DMS53 (cell line): Measurements from ENCODE around the gene CCM2.

Experiments used
- DNase-seq: peaks from one replicate; lab custom pipeline; 2025; lab: John Stamatoyannopoulos, UW

CCM2 gene

DNA sequence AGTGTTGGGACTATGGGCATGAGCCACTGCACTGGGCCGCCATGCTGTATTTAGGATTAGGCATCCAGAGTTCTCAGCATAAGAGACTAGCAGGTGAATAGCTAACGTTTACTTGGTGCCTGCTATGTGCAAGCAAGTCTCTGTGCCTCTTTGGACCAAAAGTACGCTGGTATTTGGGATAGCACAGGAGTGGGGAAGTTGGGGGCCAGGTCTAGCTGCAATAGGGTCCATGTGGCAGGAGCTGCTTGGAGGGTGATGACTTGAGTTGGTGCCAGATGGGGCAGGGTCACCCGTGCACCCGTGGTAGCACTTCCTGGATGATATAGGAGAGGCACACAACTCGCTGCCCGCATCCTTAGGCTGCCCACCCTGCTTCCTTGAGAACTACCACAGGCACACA, 66.4 kb downstream of the CCM2 start:
- DNase-seq = no peak

DNA sequence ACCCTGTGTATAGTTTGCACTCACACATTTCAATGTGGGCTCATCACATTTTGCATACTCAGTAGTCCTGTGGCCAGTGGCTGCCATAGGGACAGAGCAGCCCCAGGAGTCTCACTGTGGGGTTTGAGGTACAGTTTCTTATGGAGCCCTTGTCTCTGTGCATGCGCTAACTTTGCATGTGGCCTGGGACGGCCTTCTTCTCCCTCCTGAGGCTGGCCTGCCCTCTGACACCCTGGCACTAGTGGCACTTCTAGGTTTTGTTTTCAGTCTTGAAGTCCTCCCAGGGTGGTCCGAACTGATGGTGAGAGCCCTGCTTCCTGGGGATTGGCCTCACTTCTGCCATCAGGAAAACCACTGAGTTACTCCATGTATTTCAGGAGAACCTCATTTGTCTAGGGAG, 67.6 kb downstream of the CCM2 start:
- DNase-seq = no peak

DNA sequence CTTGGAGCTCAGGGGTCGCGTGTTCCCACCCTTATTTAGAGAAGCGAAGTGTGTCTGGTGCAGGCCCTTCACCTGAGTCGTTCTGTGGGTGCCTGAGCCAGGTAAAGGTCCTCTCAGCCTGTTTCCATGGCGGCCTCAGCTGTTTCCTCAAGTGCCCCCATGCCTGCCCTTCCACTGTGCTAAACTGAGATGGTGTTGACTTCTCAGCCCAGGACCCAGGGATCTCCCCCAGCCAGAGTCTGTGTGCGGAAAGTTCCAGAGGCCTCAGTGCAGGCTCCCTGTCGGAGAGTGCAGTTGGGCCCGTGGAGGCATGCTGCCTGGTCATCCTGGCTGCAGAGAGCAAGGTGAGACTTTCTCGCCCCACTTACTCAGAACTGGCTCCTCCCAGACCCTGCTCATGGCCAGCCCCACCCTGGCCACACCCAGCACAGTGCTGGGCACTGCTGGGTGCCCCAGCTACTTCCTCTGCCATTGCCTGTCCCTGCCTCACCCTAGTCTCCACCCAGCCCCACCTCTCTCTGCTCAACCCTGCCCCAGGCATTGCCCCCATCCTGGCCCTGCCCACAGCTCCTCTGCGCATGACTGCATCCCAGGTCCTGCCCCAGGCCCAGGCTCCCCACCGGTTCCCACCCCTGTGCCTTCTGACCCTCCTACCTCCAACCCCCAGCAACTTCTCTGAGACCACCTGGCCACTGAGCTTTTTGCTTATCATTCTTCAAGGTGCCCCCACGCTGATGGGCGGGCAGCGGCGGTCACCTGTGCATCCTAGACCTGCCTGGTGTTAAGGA, 68.4 kb downstream of the CCM2 start:
- DNase-seq = no peak

DNA sequence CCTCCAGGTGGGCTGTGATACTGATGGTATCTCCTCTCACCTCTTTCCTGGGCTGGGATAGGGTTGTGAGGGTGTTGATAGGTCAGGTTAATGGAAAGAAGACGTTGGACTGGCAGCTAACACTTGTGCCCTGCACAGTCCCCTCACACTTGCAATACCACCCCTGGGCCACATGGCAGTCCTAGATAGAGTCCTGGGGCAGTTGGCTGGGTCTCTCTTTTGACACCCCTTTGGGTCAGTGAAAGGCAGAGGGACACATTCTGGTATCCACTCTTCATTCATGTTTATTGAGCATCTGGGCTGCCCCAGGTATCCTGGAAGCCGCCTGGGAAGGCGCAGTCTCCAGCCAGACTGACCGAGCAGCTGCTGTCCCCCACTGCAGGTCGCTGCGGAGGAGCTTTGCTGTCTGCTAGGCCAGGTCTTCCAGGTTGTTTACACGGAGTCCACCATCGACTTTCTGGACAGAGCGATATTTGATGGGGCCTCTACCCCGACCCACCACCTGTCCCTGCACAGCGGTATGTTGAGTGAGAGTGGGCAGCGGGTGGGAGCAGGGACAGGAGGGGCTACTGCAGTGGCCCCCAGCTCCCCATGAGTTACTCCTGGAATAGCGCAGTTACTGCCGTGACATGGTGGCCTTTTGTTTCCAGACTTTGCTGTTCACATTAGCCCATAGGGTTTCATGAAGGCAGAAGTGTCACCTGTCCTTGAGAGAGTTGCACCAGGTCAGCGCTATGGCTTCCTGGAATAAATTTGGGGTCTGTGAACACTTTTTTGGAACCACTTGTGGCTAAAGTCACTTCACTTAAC, 69.6 kb downstream of the CCM2 start:
- DNase-seq = no peak

GRCh38 chr7:45070254-45070642, 70.2 kb downstream of the CCM2 start:
- DNase-seq = no peak

DNA sequence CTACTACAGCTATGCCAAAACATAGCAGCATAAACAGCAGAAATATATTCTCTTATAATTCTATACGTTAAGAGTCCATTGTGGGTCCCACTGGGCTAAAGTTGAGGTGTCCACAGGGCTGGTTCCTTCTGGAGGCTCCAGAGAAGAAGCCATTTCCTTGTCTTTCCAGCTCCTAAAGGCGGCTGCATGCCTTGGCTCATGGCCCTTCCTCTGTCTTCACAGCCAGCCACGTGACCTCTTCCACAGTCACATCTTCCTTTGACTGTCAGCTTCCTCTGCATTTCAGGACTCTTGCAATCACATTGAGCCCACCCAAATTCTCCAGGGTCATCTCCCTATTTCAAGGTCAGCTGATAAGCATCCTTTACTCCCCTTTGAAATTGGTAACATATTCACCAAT, 71.5 kb downstream of the CCM2 start:
- no peak for DNase-seq

DNA sequence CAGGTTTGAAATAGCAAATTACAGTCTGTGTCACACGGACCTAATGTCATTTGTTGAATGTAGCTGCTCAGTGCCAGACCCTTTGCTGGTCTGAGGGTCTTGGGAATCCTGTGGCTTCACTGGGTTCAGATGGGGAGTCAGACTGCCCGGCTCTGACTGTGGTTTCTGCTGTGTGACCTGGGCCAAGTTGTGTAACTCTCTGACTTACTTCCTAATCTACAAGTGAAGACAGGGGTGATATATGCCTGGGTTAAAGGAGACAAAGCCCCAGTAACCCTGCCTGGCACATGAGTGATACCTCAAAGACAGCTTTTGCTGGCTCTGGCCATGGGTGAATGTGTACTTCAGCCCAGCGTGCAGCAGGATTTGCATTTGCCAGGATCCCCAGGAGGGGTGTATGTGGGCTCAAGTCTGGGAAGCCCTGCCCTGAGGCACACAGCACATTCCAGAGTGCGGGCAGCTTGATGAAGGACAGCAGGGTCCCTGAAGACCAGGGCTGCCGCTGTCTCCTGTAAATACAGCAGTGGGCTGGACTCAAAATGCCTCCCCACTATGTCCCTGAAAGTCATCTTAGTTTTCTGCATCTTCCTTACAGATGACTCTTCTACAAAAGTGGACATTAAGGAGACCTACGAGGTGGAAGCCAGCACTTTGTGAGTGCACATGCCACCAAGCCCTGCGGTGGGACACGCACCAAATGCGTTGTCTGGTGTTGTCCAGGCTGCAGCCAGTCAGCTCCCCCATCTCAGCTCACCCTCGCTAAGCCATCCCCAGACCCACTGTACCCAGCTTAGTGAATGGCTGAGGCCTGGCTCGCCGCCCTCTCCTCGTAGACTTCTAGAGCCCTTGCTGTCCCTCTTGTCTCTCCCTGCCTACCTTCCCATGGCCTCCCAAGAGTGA, 72.4 kb downstream of the CCM2 start:
- no peak for DNase-seq

GRCh38 chr7:45073031-45073785, 73.2 kb downstream of the CCM2 start:
- no peak for DNase-seq

- DNase-seq = no peak
Measured at GRCh38 chr7:45073786-45074527, 74.0 kb downstream of the CCM2 start.

DNA sequence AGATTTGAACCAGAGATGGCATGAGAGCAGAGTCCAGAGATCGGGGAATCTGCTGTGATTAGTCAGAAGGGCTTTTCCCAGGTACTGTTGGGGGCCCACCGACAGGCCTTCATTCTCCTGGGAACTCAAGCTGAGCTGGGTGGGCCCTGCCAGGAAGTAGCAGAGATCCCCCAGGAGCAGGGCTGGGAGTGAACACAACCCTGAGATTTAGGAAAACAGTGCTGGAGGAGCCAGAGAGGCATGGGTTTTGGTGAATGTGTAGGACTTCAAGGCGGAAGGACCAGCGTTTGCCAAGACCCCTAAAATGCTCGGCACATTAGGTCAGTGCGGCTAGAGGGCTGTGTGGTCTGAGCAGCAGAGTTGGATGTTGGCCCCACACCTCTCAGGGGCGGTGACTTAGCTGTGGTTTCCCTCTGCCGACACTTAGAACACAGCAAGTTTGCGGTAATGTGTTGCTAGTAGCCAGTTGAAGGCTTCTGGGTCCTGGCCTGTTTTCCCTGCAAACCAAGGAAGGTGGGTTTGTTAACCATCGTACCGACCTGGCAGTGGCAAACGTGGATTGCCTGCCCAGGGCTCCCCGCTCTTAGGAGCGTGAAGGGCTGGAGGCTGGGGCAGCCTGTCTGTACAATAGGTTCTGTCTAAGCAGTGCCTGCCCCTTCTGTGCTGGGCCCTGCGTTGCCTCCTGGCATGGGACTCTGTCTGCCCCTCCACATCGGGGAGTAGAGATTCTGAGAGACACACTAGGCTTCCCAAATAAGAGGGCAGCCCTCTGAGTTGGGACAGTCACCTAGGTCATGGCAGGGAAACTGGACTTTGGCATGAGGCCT, 74.7 kb downstream of the CCM2 start:
- DNase-seq = no peak

DNA sequence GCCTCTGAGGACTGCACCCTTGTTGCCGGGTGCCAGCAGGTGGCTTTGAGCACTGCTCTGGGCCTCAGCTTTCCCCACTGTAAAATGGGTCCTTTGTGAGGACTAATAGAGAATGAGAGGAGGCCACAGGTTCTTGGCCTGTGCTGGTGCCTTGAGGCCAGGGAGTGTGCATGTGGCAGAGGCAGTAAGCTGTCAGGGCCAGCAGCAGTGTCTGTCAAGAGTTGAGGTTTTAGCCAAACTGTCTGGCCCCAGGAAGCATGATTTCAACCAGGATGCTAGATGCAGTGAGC, 75.3 kb downstream of the CCM2 start:
- no peak for DNase-seq

DNA sequence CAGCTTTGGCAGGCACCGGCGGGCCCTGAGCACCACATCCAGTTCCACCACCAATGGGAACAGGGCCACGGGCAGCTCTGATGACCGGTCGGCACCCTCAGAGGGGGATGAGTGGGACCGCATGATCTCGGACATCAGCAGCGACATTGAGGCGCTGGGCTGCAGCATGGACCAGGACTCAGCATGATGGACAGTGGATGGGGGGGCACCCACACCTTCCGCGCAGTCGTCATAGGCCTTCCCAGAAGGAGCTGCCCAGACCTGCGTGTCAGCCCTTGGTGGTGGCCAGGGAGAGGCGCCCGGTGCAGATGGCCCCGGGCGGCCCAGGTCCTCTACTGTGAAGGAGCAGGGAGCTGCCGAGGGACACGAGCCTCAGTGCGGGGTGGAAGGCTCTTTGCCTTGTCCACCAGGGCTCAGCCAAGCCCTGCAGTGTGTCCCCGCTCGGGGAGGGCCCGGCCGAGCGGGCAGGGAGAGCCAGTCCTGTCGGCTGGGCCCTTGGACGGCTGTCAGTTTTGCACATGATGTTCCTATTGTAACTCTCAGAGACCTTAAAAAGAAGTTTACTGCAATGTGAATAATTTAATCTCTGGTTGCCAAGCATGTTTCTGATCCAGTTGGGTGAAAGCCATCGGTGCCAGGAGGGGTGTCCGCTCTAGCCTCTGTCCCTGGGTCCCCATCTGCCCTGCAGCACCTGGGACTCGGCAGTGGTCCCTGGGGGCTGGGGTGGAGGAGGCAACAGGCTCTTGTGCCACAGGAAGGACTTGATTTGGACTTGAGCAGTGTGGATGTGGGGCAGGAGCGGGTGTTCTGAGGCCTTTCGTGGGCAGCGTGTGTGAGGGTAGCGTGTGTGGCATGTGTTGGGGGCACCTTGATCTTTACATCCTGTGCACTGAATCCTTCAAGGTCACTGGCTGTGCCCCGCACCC, 76.1 kb downstream of the CCM2 start:
- no peak for DNase-seq

GRCh38 chr7:45076946-45077345, 76.9 kb downstream of the CCM2 start:
- no peak for DNase-seq

- no peak for DNase-seq
Measured at GRCh38 chr7:45077579-45077978, 77.6 kb downstream of the CCM2 start.

- no peak for DNase-seq
Measured at GRCh38 chr7:45078125-45078681, 78.2 kb downstream of the CCM2 start.

DNA sequence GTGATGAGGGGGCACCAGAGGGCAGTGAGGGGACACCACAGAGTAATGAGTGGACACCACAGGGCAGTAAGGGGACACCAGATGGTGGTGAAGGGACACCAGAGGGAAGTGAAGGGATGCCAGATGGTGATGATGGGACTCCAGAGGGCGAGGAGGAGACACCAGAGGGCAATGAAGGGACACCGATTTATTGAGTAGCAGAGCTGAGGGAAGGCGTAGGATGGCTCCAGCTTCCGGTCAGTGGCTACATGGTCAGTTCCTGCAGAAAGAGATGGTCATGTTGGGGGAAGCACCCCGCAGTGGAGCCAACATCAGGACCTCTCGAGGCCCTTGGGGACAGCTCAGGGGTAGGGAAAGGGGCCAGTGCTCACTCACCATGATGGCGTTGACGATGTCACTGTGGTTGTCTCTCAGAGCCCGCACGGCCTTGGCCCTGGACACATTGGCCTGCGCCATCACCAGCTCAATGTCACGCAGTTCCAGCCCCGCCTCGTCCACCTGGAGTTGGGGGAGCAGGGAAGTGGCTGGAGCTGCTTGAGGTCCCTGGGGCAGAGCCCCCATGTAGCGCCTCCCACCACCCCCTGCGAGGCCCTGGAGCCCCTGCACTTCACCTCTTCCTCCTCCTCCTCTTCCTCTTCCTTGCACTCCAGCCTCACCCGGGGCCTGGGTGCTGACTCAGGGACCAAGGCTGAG, 80.4 kb downstream of the CCM2 start:
- peak; percentile 34 for DNase-seq

DNA sequence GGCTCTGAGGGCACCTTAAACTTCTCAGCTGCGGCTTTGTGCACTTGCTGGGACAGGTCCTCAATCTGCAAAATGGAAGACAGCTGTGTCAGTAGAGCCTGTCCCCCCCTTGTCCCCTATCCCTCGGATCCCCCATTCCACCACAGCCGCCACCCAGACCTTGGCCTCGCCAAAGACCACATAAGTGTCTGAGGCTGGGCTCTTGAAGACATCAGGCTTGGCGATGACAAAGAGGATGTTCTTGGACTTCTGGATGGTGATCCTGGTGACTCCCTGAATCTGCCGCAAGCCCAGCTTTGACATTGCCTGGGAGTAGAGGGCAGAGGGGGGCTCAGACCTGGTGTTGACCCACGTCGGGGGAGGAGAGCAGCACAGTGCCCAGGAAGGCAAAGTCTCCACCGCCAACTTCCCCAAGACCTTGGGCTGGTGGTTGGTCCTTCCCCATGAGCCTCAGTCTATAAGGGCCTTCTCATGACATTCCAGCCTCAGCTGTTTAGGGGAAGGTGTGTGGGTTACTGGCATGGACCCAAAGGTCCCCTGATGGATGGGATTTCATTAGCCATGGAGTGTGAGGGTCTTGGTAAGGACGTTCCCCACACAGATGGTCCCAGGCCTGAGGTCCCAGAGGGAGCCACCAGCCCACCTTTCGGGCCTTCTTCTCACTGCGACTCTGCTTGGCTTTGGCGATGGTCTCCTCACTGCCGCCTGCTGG, 81.1 kb downstream of the CCM2 start:
- DNase-seq = no peak

DNA sequence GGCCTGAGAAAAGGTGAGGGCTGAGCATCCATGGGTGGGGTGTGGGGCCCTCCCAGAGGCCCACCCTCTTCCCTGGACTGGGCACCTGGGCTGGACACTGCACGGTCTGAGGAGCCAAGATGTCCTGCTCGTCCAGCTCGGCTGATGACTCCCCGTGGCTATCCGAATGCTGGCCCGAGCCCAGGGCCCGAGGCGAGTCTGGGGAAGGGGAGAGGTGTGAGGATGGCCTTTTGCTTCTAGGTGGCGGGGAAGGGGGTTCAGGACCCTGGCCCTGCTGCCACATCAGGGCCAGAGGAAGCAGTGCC, 81.6 kb downstream of the CCM2 start:
- DNase-seq = no peak
